Neural progenitor cell (in vitro differentiated cells): ENCODE results near the gene ATP13A3.

Source experiments
- EZH2phosphoT487 ChIP-seq: fragments of 200-600 bp; sonication (generic); IDR thresholded peaks from 2 replicates; pipeline ENCODE4 v1.6.1; 2017; ENCODE audit warnings: antibody characterized with exemption
- TF ChIP-seq, protein P1 (sequence below): fragments of 200-600 bp; sonication (generic); IDR thresholded peaks from 2 replicates; pipeline ENCODE4 v1.5.1; 2017; ENCODE audit warnings: antibody characterized with exemption, mild to moderate bottlenecking

DNA sequence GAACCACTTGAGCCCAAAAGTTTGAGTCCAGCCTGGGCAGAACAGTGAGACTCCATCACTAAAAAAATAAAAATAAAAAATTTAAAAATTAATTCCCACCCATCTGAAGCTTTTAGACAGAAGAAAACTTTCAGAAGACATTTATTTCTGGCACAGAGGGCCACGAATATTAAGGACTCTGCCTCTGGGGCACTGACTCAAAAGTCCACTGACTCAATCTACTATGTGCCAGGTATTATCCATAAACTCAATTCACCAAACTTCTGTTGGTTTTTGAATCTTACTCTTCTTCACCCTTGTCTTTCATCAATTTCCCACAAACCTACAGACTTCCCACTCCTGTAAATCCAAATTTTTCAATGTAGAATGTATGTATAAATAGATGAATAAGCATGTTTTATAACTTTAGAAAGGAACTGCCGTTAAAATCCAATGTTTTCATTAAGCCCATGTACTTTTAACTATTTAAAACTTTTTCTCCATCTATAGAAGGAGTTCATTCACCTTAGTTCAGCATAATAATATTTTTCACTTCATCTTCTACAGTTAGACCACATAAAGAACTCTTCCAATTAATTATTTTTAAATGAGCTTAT is 19.9 kb downstream of the ATP13A3 start:
- TF ChIP-seq, protein P1, sequence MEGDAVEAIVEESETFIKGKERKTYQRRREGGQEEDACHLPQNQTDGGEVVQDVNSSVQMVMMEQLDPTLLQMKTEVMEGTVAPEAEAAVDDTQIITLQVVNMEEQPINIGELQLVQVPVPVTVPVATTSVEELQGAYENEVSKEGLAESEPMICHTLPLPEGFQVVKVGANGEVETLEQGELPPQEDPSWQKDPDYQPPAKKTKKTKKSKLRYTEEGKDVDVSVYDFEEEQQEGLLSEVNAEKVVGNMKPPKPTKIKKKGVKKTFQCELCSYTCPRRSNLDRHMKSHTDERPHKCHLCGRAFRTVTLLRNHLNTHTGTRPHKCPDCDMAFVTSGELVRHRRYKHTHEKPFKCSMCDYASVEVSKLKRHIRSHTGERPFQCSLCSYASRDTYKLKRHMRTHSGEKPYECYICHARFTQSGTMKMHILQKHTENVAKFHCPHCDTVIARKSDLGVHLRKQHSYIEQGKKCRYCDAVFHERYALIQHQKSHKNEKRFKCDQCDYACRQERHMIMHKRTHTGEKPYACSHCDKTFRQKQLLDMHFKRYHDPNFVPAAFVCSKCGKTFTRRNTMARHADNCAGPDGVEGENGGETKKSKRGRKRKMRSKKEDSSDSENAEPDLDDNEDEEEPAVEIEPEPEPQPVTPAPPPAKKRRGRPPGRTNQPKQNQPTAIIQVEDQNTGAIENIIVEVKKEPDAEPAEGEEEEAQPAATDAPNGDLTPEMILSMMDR = no peak
- TF ChIP-seq EZH2phosphoT487 = no peak
